K562 (cell line): Measurements from ENCODE around the gene MDP1. TPM values are rescaled to one million over a fixed set of nuclear protein-coding genes. Genes with fewer than 3 reads are reported as not detected.

Experiments used
- ATF1 ChIP-seq, 2 experiments: fragments of 450-650 bp in 1 of 2; IDR thresholded peaks; 2 replicates each; pipeline ENCODE4 v1.6.1; 2016; ENCODE audit warnings: missing compliant biosample characterization in 1 of 2, missing genetic modification characterization in 1 of 2
- C11orf30 ChIP-seq: fragments of 450-650 bp; IDR thresholded peaks from 2 replicates; pipeline ENCODE4 v1.6.1; 2016; ENCODE audit warnings: low read depth, mild to moderate bottlenecking
- CBX1 ChIP-seq: sonication (generic); IDR thresholded peaks from 2 replicates; pipeline ENCODE4 v1.6.1; 2016; ENCODE audit warnings: antibody characterized with exemption, low read depth, mild to moderate bottlenecking
- CCNT2 ChIP-seq: IDR thresholded peaks from 2 replicates; pipeline ENCODE4 v1.6.1; 2011; ENCODE audit warnings: borderline replicate concordance, low read depth, mild to moderate bottlenecking, moderate library complexity, mixed read lengths, low read length; ENCODE audit not compliant: insufficient read length; ENCODE audit errors: extremely low read depth
- CREB1 ChIP-seq, 2 experiments: sonication (generic) in 1 of 2; formaldehyde crosslinking in 1 of 2; IDR thresholded peaks; 2 replicates each; pipeline versions ENCODE4 v1.6.1 to v1.8.0; 2012 to 2022; ENCODE audit warnings: inconsistent platforms in 1 of 2, mild to moderate bottlenecking in 1 of 2, missing genetic modification reagents in 1 of 2, moderate library complexity in 1 of 2
- EP300 ChIP-seq: IDR thresholded peaks from 2 replicates; pipeline ENCODE4 v1.6.1; 2012; ENCODE audit warnings: low read length, improper control_type of control experiment
- FOXA3 ChIP-seq, 2 experiments: fragments of 450-650 bp in 1 of 2; sonication (generic) in 1 of 2; formaldehyde crosslinking; IDR thresholded peaks in 1 of 2; conservative IDR thresholded peaks in 1 of 2; 2 replicates each; pipeline versions ENCODE4 v1.4.0 to v1.8.0; 2020 to 2022; ENCODE audit warnings: mild to moderate bottlenecking in 2 of 2, missing genetic modification reagents in 1 of 2
- GATAD2A ChIP-seq: fragments of 450-650 bp; IDR thresholded peaks from 2 replicates; pipeline ENCODE4 v1.6.1; 2017
- HDAC2 ChIP-seq: fragments of 450-650 bp; IDR thresholded peaks from 2 replicates; pipeline ENCODE4 v1.6.1; 2016; ENCODE audit warnings: mild to moderate bottlenecking
- HMGN3 ChIP-seq: IDR thresholded peaks from 2 replicates; pipeline ENCODE4 v1.6.1; 2011; ENCODE audit warnings: borderline replicate concordance, low read depth, mild to moderate bottlenecking, mixed read lengths, low read length; ENCODE audit not compliant: insufficient read length; ENCODE audit errors: extremely low read depth
- HNRNPLL ChIP-seq: fragments of 200-400 bp; formaldehyde crosslinking; IDR thresholded peaks from 2 replicates; pipeline ENCODE4 v1.6.1; 2017; ENCODE audit warnings: low read length, low read depth, mild to moderate bottlenecking; ENCODE audit not compliant: poor library complexity, severe bottlenecking
- JUN ChIP-seq, 2 experiments: sonication (generic) in 1 of 2; formaldehyde crosslinking in 1 of 2; IDR thresholded peaks; 2 replicates each; pipeline versions ENCODE4 v1.6.1 to v1.8.0; 2012 to 2022; ENCODE audit warnings: borderline replicate concordance in 2 of 2, mild to moderate bottlenecking in 2 of 2, improper control_type of control experiment in 1 of 2, low read depth in 1 of 2, low read length in 1 of 2, missing genetic modification reagents in 1 of 2
- KLF16 ChIP-seq: IDR thresholded peaks from 2 replicates; pipeline ENCODE4 v1.6.1; 2016; ENCODE audit warnings: antibody characterized with exemption
- MYC ChIP-seq, 2 experiments: fragments of 250-450 bp in 1 of 2; sonication (Bioruptor Pico) in 1 of 2; IDR thresholded peaks; 2 replicates each; pipeline versions ENCODE4 v1.5.1 to v1.6.1; 2012 to 2021; ENCODE audit warnings: low read depth in 2 of 2, borderline replicate concordance in 1 of 2, improper control_type of control experiment in 1 of 2, low read length in 1 of 2, mild to moderate bottlenecking in 1 of 2, moderate library complexity in 1 of 2
- NFRKB ChIP-seq: fragments of 450-650 bp; IDR thresholded peaks from 2 replicates; pipeline ENCODE4 v1.6.1; 2016; ENCODE audit warnings: low read depth
- NKRF ChIP-seq: fragments of 450-650 bp; IDR thresholded peaks from 2 replicates; pipeline ENCODE4 v1.6.1; 2016; ENCODE audit warnings: borderline replicate concordance
- NUFIP1 ChIP-seq: fragments of 450-650 bp; IDR thresholded peaks from 2 replicates; pipeline ENCODE4 v1.6.1; 2018; ENCODE audit not compliant: partially characterized antibody
- POLR2B ChIP-seq: fragments of 450-650 bp; IDR thresholded peaks from 2 replicates; pipeline ENCODE4 v1.6.1; 2018; ENCODE audit warnings: low read depth; ENCODE audit not compliant: partially characterized antibody
- SAFB ChIP-seq: fragments of 200-400 bp; formaldehyde crosslinking; IDR thresholded peaks from 2 replicates; pipeline ENCODE4 v1.6.1; 2017; ENCODE audit warnings: low read depth, low read length, borderline replicate concordance
- SETDB1 ChIP-seq: IDR thresholded peaks from one replicate; pipeline ENCODE4 v1.6.1; 2012; ENCODE audit warnings: low read length, control low read depth, inconsistent platforms
- SIX5 ChIP-seq, 2 experiments: IDR thresholded peaks; 2 replicates each; pipeline ENCODE4 v1.6.1; 2011; ENCODE audit warnings: low read length in 2 of 2, borderline replicate concordance in 1 of 2, low read depth in 1 of 2, mild to moderate bottlenecking in 1 of 2, moderate library complexity in 1 of 2; ENCODE audit not compliant: insufficient read depth in 1 of 2
- STAG1 ChIP-seq: sonication (generic); formaldehyde crosslinking; IDR thresholded peaks from 2 replicates; pipeline ENCODE4 v1.5.0; 2020; ENCODE audit warnings: missing genetic modification reagents, borderline replicate concordance
- TAF1 ChIP-seq: IDR thresholded peaks from 2 replicates; pipeline ENCODE4 v1.6.1; 2011; ENCODE audit warnings: mild to moderate bottlenecking, low read length, moderate library complexity; ENCODE audit not compliant: insufficient read depth, control insufficient read depth, severe bottlenecking; ENCODE audit errors: extremely low read depth
- TAF9B ChIP-seq: fragments of 450-650 bp; IDR thresholded peaks from 2 replicates; pipeline ENCODE4 v1.6.1; 2018; ENCODE audit warnings: mild to moderate bottlenecking; ENCODE audit not compliant: partially characterized antibody
- ZBED1 ChIP-seq: IDR thresholded peaks from 2 replicates; pipeline ENCODE4 v1.6.1; 2014
- polyA plus RNA-seq, 8 experiments: library from polyadenylated mRNA; depleted of rRNA in 4 of 8; stranded (reverse) in 5 of 8; unstranded in 3 of 8; fragments of >200 nt; fragmentation: Nextera tagmentation in 2 of 8; fragmentation: Illumina TruSeq in 1 of 8; extraction: Ambion mirVana in 2 of 8; extraction: Trizol in 1 of 8; gene quantifications; 2 replicates each; pipeline versions ENCODE4 v1.2.1 to v1.2.3, GENCODE V29; 2011 to 2014; ENCODE audit warnings: inconsistent platforms in 1 of 8, missing spikeins in 1 of 8
- total RNA-seq, 7 experiments: library from RNA; depleted of rRNA in 6 of 7; stranded (reverse); fragments of >200 nt in 6 of 7; fragmentation: Illumina TruSeq in 2 of 7; extraction: Trizol in 2 of 7; gene quantifications; 2 replicates each; pipeline versions ENCODE4 v1.2.1 to v1.2.3, GENCODE V29; 2011 to 2021; ENCODE audit warnings: low replicate concordance in 1 of 7

Gene MDP1
- total and polyA plus RNA-seq, 9 of the 15 experiments (the other 6 are each of a cell fraction or from before 2014, with no cell fraction given): 2.7 to 29.6 (median 11.0) TPM

GRCh38 chr14:24215495-24216344 lies at the start of gene MDP1 (continued):
- TF ChIP-seq CREB1 (IDR thresholded peaks at IDR 0.05) (peak; percentile 88), CREB1 (CRISPR knock-in tag; IDR thresholded peaks at IDR 0.05) (peak; percentile 93), CCNT2 (peak; percentile 34), TAF1 (peak; percentile 81), C11orf30 (peak; percentile 51), ATF1 (CRISPR knock-in tag; IDR thresholded peaks at IDR 0.05) (peak; percentile 60), ATF1 (tag; IDR thresholded peaks at IDR 0.05) (peak; percentile 95), ZBED1 (no peak), HDAC2 (no peak), NUFIP1 (no peak), NKRF (peak; percentile 46; the same call in 1 of the 2 replicates), GATAD2A (no peak), HNRNPLL (peak; percentile 78), NFRKB (peak; percentile 61; the same call in 1 of the 2 replicates), SIX5 (IDR thresholded peaks at IDR 0.05; ENCODE audit: borderline replicate concordance in 1 of 2, insufficient read depth in 1 of 2, low read depth in 1 of 2, low read length in 2 of 2) (0 out of 4 replicates have a peak, but pooled peaks of 1 of the 2 experiments have one; percentile 8), CBX1 (0 out of 2 replicates have a peak, but pooled peaks have one; percentile 41), HMGN3 (peak; percentile 74), POLR2B (peak; percentile 79), JUN (IDR thresholded peaks at IDR 0.05; ENCODE audit: borderline replicate concordance, low read depth, low read length) (peak; percentile 24; the same call in 1 of the 2 replicates), JUN (CRISPR knock-in tag; IDR thresholded peaks at IDR 0.05; ENCODE audit: borderline replicate concordance) (0 out of 2 replicates have a peak, but pooled peaks have one; percentile 31), MYC (IDR thresholded peaks at IDR 0.05; ENCODE audit: low read depth, low read length) (peak; percentile 78), MYC (CRISPR knock-in tag; IDR thresholded peaks at IDR 0.05; ENCODE audit: borderline replicate concordance, low read depth) (0 out of 2 replicates have a peak, but pooled peaks have one; percentile 28), TAF9B (peak; percentile 62), EP300 (peak; percentile 38; the same call in 1 of the 2 replicates), FOXA3 (CRISPR knock-in tag; conservative IDR thresholded peaks at IDR 0.05 in 1 of 2, IDR thresholded peaks at IDR 0.05 in 1 of 2) (0 out of 4 replicates have a peak, but pooled peaks of 1 of the 2 experiments have one; percentile 44), KLF16 (no peak), STAG1 (CRISPR knock-in tag) (no peak), SAFB (no peak), SETDB1 (no peak)
